ENCODE data around the gene CDK13. TPM values are rescaled to one million over a fixed set of nuclear protein-coding genes. Genes with fewer than 3 reads are reported as not detected.

CDK13 gene
- total and polyA plus RNA-seq, 9 of the 15 experiments (the other 6 are each of a cell fraction or from before 2014, with no cell fraction given): 9.8 to 46.1 (median 32.4) TPM

GRCh38 chr7:39958038-39958437 lies 8.0 kb downstream of the CDK13 start:
- ATAC-seq (no peak), DNase-seq (ENCODE audit: extremely low read depth in 1 of 4, low spot score in 3 of 4) (no peak), FAIRE-seq (no peak)
- Histone ChIP-seq H3K36me3 (ENCODE audit: control insufficient read depth, insufficient read depth, low read length) (peaks cover 36% of the 10 kb centered on the region; the same call in 2 of the 3 replicates), H3K4me2 (ENCODE audit: insufficient read depth, low read length) (no peak overlapping the region), H3K4me3 (no peak overlapping the region), H3K9me3 (replicated peaks; ENCODE audit: control insufficient read depth, insufficient read depth, low read depth, low read length) (no peaks in the 10 kb centered on the region), H3K27ac (ENCODE audit: extremely low read depth, low read depth, low read length) (no peak overlapping the region), H3K79me2 (ENCODE audit: control insufficient read depth, insufficient read depth, low read length) (peaks cover 92% of the 10 kb centered on the region), H3K9ac (ENCODE audit: insufficient read depth in 1 of 2, low read depth in 2 of 2, low read length in 2 of 2) (no peak overlapping the region), H3K4me1 (replicated peaks in 1 of 2; ENCODE audit: control insufficient read depth in 2 of 2, insufficient read depth in 2 of 2, low read length in 2 of 2) (peaks cover 5% of the 10 kb centered on the region in 2 experiments; a peak in 2 of 5 replicates), H3K27me3 (ENCODE audit: control insufficient read depth in 2 of 2, insufficient read depth in 2 of 2, low read length in 2 of 2) (no peaks in the 10 kb centered on the region), H4K20me1 (replicated peaks; ENCODE audit: control insufficient read depth, insufficient read depth, low read length) (0 out of 2 replicates have a peak, but pooled peaks cover 10% of the 10 kb centered on the region), H3K9me1 (ENCODE audit: control insufficient read depth, insufficient read depth, low read length) (no peaks in the 10 kb centered on the region), H2AFZ (ENCODE audit: low read depth, low read length) (no peak overlapping the region)
- ChIA-PET POLR2A (interaction anchor here (0.6 to 4.1 kb wide), 4 partner anchors 9 to 336 kb away, joined by 3 to 29 read pairs (median 4); no protein-coding TSS in a partner anchor), CTCF (ENCODE audit: low intra/inter-chr PET ratio) (no interaction called here)
- no TSS peak for BruUV-seq (replicated peaks)
- intact Hi-C loops (cut with micrococcal nuclease): no loop called here
- in situ Hi-C loops (cut with MboI): no loop called here
- WGBS (ENCODE audit: insufficient coverage, low coverage, missing lambda C conversion rate): 93% methylated on average over 3 of the region's 3 CpGs
- TF ChIP-seq KAT8 (IDR thresholded peaks at IDR 0.05; ENCODE audit: low read depth) (no peak), TAF7 (tag; IDR thresholded peaks at IDR 0.05) (no peak), ZBTB49 (CRISPR knock-in tag; IDR thresholded peaks at IDR 0.05; ENCODE audit: borderline replicate concordance) (no peak), ZNF655 (CRISPR knock-in tag; IDR thresholded peaks at IDR 0.05) (no peak), ZFP91 (CRISPR knock-in tag; IDR thresholded peaks at IDR 0.05) (no peak), E2F5 (CRISPR knock-in tag; IDR thresholded peaks at IDR 0.05) (no peak), SMARCC2 (IDR thresholded peaks at IDR 0.05; ENCODE audit: low read depth) (no peak), TCF15 (CRISPR knock-in tag; IDR thresholded peaks at IDR 0.05) (no peak), ARID3A (IDR thresholded peaks at IDR 0.05; ENCODE audit: borderline replicate concordance, low read depth, low read length) (no peak), PHB (CRISPR knock-in tag; IDR thresholded peaks at IDR 0.05) (no peak), EHMT2 (IDR thresholded peaks at IDR 0.05) (no peak), ZBTB7A (IDR thresholded peaks at IDR 0.05; ENCODE audit: borderline replicate concordance, control insufficient read depth, low read depth, low read length) (no peak), HNRNPLL (IDR thresholded peaks at IDR 0.05; ENCODE audit: low read depth, low read length, poor library complexity, severe bottlenecking) (no peak)
